Measurements from ENCODE around the gene CKLF.
A peak's percentile ranks its signal among the peaks of the same experiment; 100 is the strongest.

Gene CKLF

GRCh38 chr16:66600477-66600876 is 48.1 kb downstream of the CKLF start:
- Histone ChIP-seq H3K36me3 (ENCODE audit: control insufficient read depth, low read length) (no peaks in the 10 kb centered on the region), H4K20me1 (ENCODE audit: control insufficient read depth, insufficient read depth, low read depth, low read length) (no peaks in the 10 kb centered on the region), H3F3A (ENCODE audit: control insufficient read depth, insufficient read depth) (peaks cover 9% of the 10 kb centered on the region), H3K79me2 (ENCODE audit: control insufficient read depth, low read length) (peaks cover 2% of the 10 kb centered on the region; the same call in 1 of the 2 replicates), H3K9me3 (ENCODE audit: control insufficient read depth, insufficient read depth, low read length) (peaks cover 17% of the 10 kb centered on the region), H3K4me1 (ENCODE audit: control insufficient read depth, low read length) (peaks cover 14% of the 10 kb centered on the region), H3K4me2 (ENCODE audit: low read length) (no peak overlapping the region), H3K9me2 (replicated peaks; ENCODE audit: control insufficient read depth, low read length) (no peaks in the 10 kb centered on the region), H3K27ac (ENCODE audit: low read depth, low read length) (no peak overlapping the region), H3K27me3 (ENCODE audit: control insufficient read depth, low read length) (peaks cover 28% of the 10 kb centered on the region), H3K4me3 (ENCODE audit: low read length) (no peak overlapping the region)
- TF ChIP-seq EZH2phosphoT487 (IDR thresholded peaks at IDR 0.05; ENCODE audit: borderline replicate concordance, low read length) (no peak), CTCF (IDR thresholded peaks at IDR 0.05; ENCODE audit: low read depth, low read length, poor library complexity, severe bottlenecking) (no peak)

GRCh38 chr16:66601471-66601870 is 49.1 kb downstream of the CKLF start:
- H4K20me1 ChIP-seq (ENCODE audit: control insufficient read depth, insufficient read depth, low read depth, low read length), result no peaks in the 10 kb centered on the region
- no peak overlapping the region for H3K4me2 ChIP-seq (ENCODE audit: low read length)
- peaks cover 9% of the 10 kb centered on the region for H3F3A ChIP-seq (ENCODE audit: control insufficient read depth, insufficient read depth)
- TF ChIP-seq CTCF (IDR thresholded peaks at IDR 0.05; ENCODE audit: low read depth, low read length, poor library complexity, severe bottlenecking) (no peak), EZH2phosphoT487 (IDR thresholded peaks at IDR 0.05; ENCODE audit: borderline replicate concordance, low read length) (no peak)
- H3K79me2 ChIP-seq (ENCODE audit: control insufficient read depth, low read length), result peaks cover 10% of the 10 kb centered on the region
- H3K4me3 ChIP-seq (ENCODE audit: low read length), result no peak overlapping the region
- no peaks in the 10 kb centered on the region for H3K36me3 ChIP-seq (ENCODE audit: control insufficient read depth, low read length)
- H3K4me1 ChIP-seq (ENCODE audit: control insufficient read depth, low read length), result peaks cover 24% of the 10 kb centered on the region
- peaks cover 28% of the 10 kb centered on the region for H3K27me3 ChIP-seq (ENCODE audit: control insufficient read depth, low read length)
- no peak overlapping the region for H3K27ac ChIP-seq (ENCODE audit: low read depth, low read length)
- peaks cover 17% of the 10 kb centered on the region for H3K9me3 ChIP-seq (ENCODE audit: control insufficient read depth, insufficient read depth, low read length)
- no peaks in the 10 kb centered on the region for H3K9me2 ChIP-seq (replicated peaks; ENCODE audit: control insufficient read depth, low read length)

- Histone ChIP-seq H3K27ac (ENCODE audit: low read depth, low read length) (peak overlapping the region; percentile 60), H4K20me1 (ENCODE audit: control insufficient read depth, insufficient read depth, low read depth, low read length) (peaks cover 7% of the 10 kb centered on the region; the same call in 1 of the 2 replicates), H3K4me1 (ENCODE audit: control insufficient read depth, low read length) (peaks cover 47% of the 10 kb centered on the region), H3K27me3 (ENCODE audit: control insufficient read depth, low read length) (peaks cover 18% of the 10 kb centered on the region), H3K9me2 (replicated peaks; ENCODE audit: control insufficient read depth, low read length) (no peaks in the 10 kb centered on the region), H3K36me3 (ENCODE audit: control insufficient read depth, low read length) (peaks cover 1% of the 10 kb centered on the region), H3F3A (ENCODE audit: control insufficient read depth, insufficient read depth) (peaks cover 17% of the 10 kb centered on the region), H3K4me2 (ENCODE audit: low read length) (peak overlapping the region; percentile 65), H3K4me3 (ENCODE audit: low read length) (peak overlapping the region; percentile 85), H3K79me2 (ENCODE audit: control insufficient read depth, low read length) (peaks cover 13% of the 10 kb centered on the region), H3K9me3 (ENCODE audit: control insufficient read depth, insufficient read depth, low read length) (peaks cover 17% of the 10 kb centered on the region)
- no peak for TF ChIP-seq EZH2phosphoT487 (IDR thresholded peaks at IDR 0.05; ENCODE audit: borderline replicate concordance, low read length)
- TF ChIP-seq CTCF (IDR thresholded peaks at IDR 0.05; ENCODE audit: low read depth, low read length, poor library complexity, severe bottlenecking), result no peak
These were observed 51.4 kb downstream of the CKLF start for GRCh38 chr16:66603537-66604375.
